Dendritic cell treated with granulocyte-macrophage colony-stimulating factor and Interleukin-4, amounts not matched to agents 40 ng/mL and 50 ng/mL, for 4 days (primary cell): ENCODE data around the gene WRAP73.

Experiments
- H3K27ac Mint-ChIP-seq: one replicate; pipeline ENCODE4 v1.8.0; 2022; ENCODE audit warnings: mild to moderate bottlenecking, mixed read lengths
- H3K27me3 Mint-ChIP-seq: one replicate; pipeline ENCODE4 v1.8.0; 2022; ENCODE audit warnings: mild to moderate bottlenecking, mixed read lengths
- H3K36me3 Mint-ChIP-seq: one replicate; pipeline ENCODE4 v1.8.0; 2022; ENCODE audit warnings: low read depth, mixed read lengths
- H3K4me1 Mint-ChIP-seq: one replicate; pipeline ENCODE4 v1.8.0; 2022; ENCODE audit warnings: low read depth, mixed read lengths
- H3K4me3 Mint-ChIP-seq: one replicate; pipeline ENCODE4 v1.8.0; 2022; ENCODE audit warnings: mild to moderate bottlenecking, moderate library complexity, mixed read lengths
- H3K9me3 Mint-ChIP-seq: one replicate; pipeline ENCODE4 v1.8.0; 2022; ENCODE audit warnings: mixed read lengths
- intact Hi-C: fragments of 100-400 bp; cut with micrococcal nuclease; formaldehyde crosslinking; loops from one replicate; pipeline ENCODE4 v1.15.0; 2022

WRAP73 gene

DNA sequence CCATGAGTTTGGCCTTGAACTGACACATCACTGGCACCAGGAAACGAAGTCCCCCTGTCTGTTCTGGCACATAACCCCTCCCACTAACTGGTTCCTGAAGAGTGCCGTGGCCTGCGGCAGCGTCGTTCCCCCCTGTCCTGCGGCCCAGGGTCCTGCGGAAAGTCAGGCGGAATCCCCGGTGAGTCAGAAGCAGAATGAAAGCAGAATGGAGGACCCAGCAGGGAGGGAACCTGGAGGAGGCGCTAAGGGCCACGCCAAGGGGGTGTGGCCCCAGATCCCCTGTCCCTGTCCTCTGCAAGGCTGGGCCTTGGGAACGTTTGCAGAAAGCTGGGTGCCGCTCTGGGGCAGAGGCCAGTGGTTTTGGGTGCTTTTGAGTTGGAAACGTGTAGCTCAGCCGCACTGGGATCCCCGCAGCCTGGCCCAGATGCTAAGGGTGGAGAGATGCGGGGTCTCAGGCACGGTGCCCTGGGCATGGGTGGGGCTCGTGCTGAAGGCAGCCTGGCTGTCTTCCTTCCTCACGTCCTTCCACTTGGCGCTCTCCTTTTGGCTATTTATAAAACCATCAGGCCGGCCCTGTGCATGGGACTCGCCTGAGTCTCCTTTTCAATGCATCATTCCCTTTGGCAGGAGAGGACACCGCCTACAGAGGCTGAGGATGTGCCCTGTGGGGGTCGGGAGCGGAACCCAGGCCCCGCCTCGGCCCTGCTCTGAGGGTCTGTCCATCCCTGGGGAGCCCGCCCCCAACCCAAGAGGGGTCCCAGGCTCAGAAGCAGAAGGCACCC, 38.6 kb upstream of the WRAP73 start:
- H3K9me3 Mint-ChIP-seq = no peaks in the 10 kb centered on the region
- H3K36me3 Mint-ChIP-seq = no peaks in the 10 kb centered on the region
- no peaks in the 10 kb centered on the region for H3K4me1 Mint-ChIP-seq
- H3K27ac Mint-ChIP-seq = no peak overlapping the region
- peaks cover 7% of the 10 kb centered on the region for H3K27me3 Mint-ChIP-seq
- intact Hi-C loops = no loop called here
- H3K4me3 Mint-ChIP-seq = no peak overlapping the region

DNA sequence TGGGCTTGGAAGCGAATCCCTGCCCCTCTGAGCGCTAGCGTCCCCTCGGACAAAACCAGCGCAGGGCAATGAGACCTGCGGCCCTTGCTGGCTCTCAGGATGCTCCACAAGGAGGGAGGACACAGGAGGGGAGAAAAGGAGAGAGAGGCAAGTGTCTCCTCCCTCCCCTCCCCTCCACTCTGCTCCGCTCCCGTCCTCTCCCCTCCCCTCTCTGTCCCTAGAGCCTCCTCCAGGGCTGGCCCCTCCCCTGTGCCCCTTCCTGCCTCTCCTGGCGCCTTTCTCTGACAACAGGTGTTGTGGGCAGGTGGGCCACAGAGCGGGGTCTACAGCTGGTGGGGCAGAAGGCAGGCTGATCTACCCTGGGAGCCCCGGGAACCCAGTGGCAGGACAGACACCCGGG, 37.6 kb upstream of the WRAP73 start:
- Mint-ChIP-seq H3K27ac (no peak overlapping the region), H3K4me3 (no peak overlapping the region), H3K4me1 (no peaks in the 10 kb centered on the region), H3K27me3 (peaks cover 8% of the 10 kb centered on the region), H3K36me3 (no peaks in the 10 kb centered on the region), H3K9me3 (no peaks in the 10 kb centered on the region)
- intact Hi-C loops = no loop called here

GRCh38 chr1:3685906-3686305, 36.0 kb upstream of the WRAP73 start:
- intact Hi-C loops = no loop called here
- Mint-ChIP-seq H3K4me1 (no peaks in the 10 kb centered on the region), H3K4me3 (no peak overlapping the region), H3K27ac (no peak overlapping the region), H3K36me3 (no peaks in the 10 kb centered on the region), H3K9me3 (no peaks in the 10 kb centered on the region), H3K27me3 (peaks cover 8% of the 10 kb centered on the region)

GRCh38 chr1:3685222-3685621, 35.3 kb upstream of the WRAP73 start:
- intact Hi-C loops = no loop called here
- H3K4me3 Mint-ChIP-seq = no peak overlapping the region

DNA sequence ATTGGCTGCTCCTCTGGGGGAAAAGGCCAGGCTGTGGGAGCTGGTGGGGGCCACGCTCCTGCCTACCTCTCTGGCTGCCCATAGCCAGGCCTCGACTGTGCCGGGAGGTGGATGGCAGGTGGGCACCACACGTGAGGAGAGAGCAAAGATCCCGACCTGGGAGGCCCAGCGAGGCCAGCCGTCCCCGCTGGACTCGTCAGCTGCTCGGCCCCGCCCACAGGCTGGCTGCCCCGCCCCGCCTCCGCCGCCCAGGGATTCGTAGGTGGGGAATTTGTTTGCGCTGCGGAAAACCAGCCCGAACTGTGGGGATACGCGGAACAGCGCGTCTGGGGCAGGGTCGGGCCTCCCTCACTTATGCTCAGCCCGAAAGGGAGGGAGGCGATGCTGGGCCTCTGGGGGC, 34.1 kb upstream of the WRAP73 start:
- H3K36me3 Mint-ChIP-seq = no peaks in the 10 kb centered on the region
- peaks cover 9% of the 10 kb centered on the region for H3K4me1 Mint-ChIP-seq

More at GRCh38 chr1:3685222-3685621, 35.3 kb upstream of the WRAP73 start:
- Mint-ChIP-seq H3K9me3 (no peaks in the 10 kb centered on the region), H3K4me1 (no peaks in the 10 kb centered on the region), H3K27me3 (peaks cover 8% of the 10 kb centered on the region), H3K27ac (no peak overlapping the region), H3K36me3 (no peaks in the 10 kb centered on the region)

DNA sequence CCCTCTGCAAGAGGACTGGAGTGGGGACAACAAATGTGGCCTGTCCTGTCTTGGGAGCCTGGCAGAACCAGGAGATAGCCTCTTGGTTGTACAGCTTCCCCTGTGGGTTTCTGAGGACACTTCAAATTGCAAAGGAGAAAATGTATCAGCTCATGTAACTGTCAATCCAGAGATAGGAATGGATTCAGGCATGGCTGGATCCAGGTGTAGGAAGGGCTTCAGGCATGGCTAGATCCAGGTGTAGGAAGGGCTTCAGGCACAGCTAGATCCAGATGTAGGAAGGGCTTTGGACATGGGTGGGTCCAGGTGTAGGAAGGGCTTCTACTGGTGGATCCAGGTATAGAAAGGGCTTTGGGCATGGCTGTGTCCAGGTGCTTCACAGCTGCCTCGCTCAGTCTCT, 33.3 kb upstream of the WRAP73 start:
- peaks cover 16% of the 10 kb centered on the region for H3K27me3 Mint-ChIP-seq
- H3K4me1 Mint-ChIP-seq = peaks cover 17% of the 10 kb centered on the region
- H3K4me3 Mint-ChIP-seq = no peak overlapping the region
- H3K9me3 Mint-ChIP-seq = no peaks in the 10 kb centered on the region
- intact Hi-C loops = no loop called here
- no peaks in the 10 kb centered on the region for H3K36me3 Mint-ChIP-seq
- H3K27ac Mint-ChIP-seq = no peak overlapping the region

More for the DNA sequence above, 34.1 kb upstream of the WRAP73 start:
- Mint-ChIP-seq H3K4me3 (no peak overlapping the region), H3K27ac (no peak overlapping the region), H3K9me3 (no peaks in the 10 kb centered on the region), H3K27me3 (peaks cover 18% of the 10 kb centered on the region)
- intact Hi-C loops = no loop called here

- Mint-ChIP-seq H3K27ac (no peak overlapping the region), H3K4me1 (peaks cover 27% of the 10 kb centered on the region), H3K36me3 (no peaks in the 10 kb centered on the region), H3K27me3 (peaks cover 15% of the 10 kb centered on the region), H3K4me3 (no peak overlapping the region), H3K9me3 (no peaks in the 10 kb centered on the region)
- intact Hi-C loops = no loop called here
Observed at GRCh38 chr1:3681898-3682806, 32.2 kb upstream of the WRAP73 start.

DNA sequence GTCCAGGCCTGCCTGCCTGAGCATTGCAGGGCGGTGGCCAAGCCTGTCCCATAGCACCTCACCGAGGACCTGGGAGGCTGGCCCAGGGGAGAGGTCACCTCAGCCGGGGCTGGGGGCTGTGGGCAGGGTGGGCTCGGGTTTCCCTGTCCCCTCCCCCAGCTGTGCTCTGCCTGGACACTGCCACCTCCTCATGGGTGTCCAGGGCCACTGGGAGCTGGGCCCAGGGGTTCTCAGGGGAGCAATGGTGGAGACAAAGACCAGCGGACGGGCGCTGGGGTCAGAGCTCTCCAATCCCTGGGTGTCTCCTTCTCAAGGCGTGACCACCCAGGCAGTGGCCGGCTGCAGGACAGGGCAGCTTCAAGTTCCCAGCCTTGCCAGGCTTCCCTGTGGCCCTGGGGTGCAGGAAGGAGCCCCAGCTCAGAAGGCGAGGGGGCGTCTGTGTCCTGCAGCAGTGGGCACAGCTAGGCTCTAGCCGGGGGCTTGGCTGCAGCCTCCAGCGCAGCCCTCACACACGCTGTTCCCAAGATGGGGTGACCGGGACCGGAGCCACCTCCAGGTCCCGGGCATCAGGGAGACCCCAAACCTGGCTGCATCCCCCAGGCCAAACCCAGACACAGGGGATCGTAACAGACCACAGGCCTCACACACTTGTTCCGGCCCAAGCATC, 31.5 kb upstream of the WRAP73 start:
- Mint-ChIP-seq H3K36me3 (no peaks in the 10 kb centered on the region), H3K4me3 (no peak overlapping the region), H3K9me3 (no peaks in the 10 kb centered on the region), H3K27ac (no peak overlapping the region), H3K4me1 (peaks cover 35% of the 10 kb centered on the region), H3K27me3 (peaks cover 15% of the 10 kb centered on the region)
- intact Hi-C loops = no loop called here

DNA sequence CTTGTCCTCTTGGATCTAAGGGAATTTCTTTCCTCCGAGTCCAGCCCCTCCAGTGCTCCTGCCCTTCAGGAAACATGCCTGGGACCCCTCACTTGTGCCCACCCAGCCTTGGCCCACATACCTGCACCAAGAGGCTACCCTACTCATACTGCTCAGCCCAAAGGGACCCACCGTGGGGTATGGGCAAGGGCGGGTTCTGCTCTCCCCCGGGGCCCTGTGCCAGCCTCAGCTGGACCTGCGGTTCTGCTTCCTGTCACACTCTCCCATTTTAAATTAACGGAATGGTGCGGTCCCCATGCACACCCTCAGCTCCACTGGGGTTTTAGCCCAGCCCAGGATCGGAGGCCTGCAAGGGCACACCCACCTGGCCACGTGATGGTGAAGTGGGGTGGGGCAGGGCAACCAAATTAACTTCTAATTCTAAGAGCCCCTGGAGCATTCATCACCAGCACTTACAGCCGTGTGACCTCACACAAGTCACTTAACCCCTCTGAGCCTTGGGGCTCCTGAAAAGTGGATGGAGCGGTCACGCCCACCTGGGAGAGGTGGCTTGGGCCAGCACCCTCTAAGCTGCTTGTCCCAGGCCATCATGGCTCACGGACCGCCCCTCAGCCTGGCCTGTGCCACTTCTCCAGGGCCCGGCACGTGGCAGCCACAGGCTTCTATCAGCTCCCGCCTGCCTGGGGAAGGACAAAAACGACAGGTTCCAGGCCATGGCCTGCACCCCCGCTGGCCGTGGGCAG, 30.8 kb upstream of the WRAP73 start:
- peaks cover 42% of the 10 kb centered on the region for H3K4me1 Mint-ChIP-seq

DNA sequence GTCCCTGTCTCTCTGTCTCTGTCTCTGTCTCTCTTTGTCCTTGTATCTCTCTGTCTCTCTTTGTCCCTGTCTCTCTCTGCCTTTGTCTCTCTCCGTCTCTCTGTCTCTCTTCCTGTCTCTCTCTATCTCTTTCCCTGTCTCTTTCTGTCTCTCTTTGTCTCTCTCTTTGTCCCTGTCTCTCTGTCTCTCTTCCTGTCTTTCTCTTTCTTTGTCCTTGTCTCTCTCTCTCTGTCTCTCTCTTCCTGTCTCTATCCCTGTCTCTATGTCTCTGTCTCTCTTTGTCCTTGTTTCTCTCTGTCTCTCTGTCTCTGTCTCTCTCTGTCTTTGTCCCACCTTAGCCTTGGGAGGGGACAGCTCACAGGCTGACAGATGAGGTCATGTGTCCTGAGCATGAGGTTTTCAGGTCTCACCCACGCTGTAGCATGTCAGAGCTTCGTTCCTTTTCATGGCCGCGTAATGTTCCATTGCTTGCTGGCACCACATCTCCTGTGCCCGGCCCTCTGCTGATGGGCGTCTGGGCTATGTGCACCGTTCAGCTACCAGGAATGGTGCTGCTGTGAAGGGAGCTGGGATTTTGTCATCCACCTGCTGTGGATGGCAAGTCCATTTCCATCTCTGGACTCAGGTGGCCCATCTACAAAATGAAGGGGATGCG, 30.0 kb upstream of the WRAP73 start:
- Mint-ChIP-seq H3K36me3 (no peaks in the 10 kb centered on the region), H3K4me3 (no peak overlapping the region), H3K27me3 (peaks cover 15% of the 10 kb centered on the region), H3K4me1 (peaks cover 45% of the 10 kb centered on the region), H3K9me3 (no peaks in the 10 kb centered on the region), H3K27ac (peak overlapping the region; percentile 5)
- intact Hi-C loops = no loop called here

More for the DNA sequence above, 30.8 kb upstream of the WRAP73 start:
- Mint-ChIP-seq H3K27me3 (peaks cover 15% of the 10 kb centered on the region), H3K36me3 (no peaks in the 10 kb centered on the region), H3K27ac (no peak overlapping the region), H3K4me3 (no peak overlapping the region), H3K9me3 (no peaks in the 10 kb centered on the region)
- intact Hi-C loops = no loop called here

- H3K36me3 Mint-ChIP-seq = no peaks in the 10 kb centered on the region
- peaks cover 13% of the 10 kb centered on the region for H3K27me3 Mint-ChIP-seq
- H3K4me1 Mint-ChIP-seq = peaks cover 45% of the 10 kb centered on the region
- H3K9me3 Mint-ChIP-seq = no peaks in the 10 kb centered on the region
- intact Hi-C loops = no loop called here
- H3K4me3 Mint-ChIP-seq = no peak overlapping the region
- peak overlapping the region; percentile 5 for H3K27ac Mint-ChIP-seq
Observed at GRCh38 chr1:3679098-3679555, 29.2 kb upstream of the WRAP73 start.

DNA sequence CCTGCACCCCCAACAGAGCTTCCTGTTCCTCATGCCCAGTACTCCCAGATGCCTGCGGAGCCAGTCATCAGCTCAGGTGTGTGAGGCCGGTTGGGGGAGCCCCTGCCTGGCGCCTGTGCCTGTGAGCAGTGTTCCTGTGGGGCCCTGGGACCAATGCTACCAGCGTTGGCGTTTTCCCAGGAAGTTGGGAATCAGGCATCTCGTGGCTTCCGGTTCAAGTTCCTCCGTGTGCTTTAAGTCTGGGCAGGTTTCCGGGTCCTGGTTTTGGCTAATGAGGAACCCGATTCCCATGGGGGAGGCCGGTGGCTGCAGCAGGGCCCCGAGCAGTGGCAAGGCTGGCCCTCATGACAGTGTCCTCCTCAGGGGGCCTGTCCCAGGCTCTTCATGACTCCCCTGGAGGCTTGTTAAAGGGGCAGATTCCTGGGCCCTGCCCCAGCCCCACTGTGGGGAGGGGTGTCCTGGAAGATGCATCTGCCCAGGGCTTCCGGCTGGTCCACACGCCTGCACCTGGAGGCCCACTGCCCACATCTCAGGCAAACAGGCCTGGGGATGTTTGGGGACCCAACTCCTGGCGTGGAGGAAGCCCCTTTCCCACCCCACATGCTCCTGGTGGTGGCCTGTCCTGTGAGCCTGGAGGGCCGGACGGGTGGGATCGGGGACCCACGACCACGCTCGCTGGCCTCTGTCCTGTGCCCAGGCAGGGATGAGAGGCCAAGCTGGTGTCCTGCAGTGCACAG, 28.6 kb upstream of the WRAP73 start:
- Mint-ChIP-seq H3K36me3 (no peaks in the 10 kb centered on the region), H3K9me3 (no peaks in the 10 kb centered on the region), H3K4me1 (peaks cover 45% of the 10 kb centered on the region), H3K27me3 (peaks cover 11% of the 10 kb centered on the region), H3K27ac (no peak overlapping the region), H3K4me3 (no peak overlapping the region)
- intact Hi-C loops = no loop called here
